Retinal pigment epithelial cell (primary cell): ENCODE data around the gene PRG2.

Experiments
- DNase-seq: peaks from one replicate; pipeline ENCODE4 v3.0.0-alpha.2; 2010; ENCODE audit warnings: low read depth
- H3K4me3 ChIP-seq: 2 replicates; pipeline ENCODE4 v1.5.1; 2011; ENCODE audit warnings: mild to moderate bottlenecking, low read length, control low read depth, moderate library complexity
- CTCF ChIP-seq: conservative IDR thresholded peaks from 2 replicates; pipeline ENCODE4 v1.5.1; 2011; ENCODE audit warnings: low read depth, low read length, control low read depth, inconsistent platforms

The PRG2 gene

GRCh38 chr11:57419146-57419545 lies 28.7 kb upstream of the PRG2 start:
- no peak for TF ChIP-seq CTCF
- no peak overlapping the region for H3K4me3 ChIP-seq
- no peak for DNase-seq

DNA sequence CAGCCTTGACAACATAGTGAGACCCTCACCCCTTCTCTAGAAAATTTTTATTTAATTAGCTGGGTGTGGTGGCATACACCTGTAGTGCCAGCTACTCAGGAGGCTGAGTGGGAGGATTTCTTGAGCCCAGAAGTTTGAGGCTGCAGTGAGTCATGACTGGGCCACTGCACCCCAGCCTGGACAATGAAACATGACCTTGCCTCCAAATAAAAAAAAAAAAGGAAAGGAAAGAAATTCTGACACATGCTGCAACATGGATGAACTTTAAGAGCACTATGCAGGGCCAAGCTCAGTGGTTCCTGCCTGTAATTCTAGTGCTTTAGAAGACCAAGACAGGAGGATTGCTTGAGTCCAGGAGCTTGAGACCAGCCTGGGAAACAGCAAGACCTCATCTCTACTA lies 27.7 kb upstream of the PRG2 start:
- no peak for TF ChIP-seq CTCF
- H3K4me3 ChIP-seq, result no peak overlapping the region
- no peak for DNase-seq

DNA sequence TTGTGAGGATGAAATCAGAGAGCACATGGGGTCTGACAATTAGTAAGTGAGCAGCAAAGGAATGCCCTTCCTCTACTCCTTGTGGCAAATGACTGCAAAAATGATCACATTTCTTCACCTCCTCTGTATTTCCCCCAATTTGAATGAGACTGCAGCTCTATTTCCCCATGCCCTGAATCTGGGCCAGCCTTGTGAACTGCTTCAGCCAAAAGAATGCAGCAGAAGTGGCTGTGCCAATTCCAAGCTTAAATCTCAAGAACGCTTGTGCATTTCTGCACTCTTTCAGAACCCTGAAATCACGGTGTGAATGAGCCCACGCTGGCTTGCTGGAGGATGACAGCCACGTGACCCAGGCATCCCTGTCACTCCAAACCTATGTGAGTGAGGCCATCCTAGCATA lies 26.6 kb upstream of the PRG2 start:
- no peak overlapping the region for H3K4me3 ChIP-seq
- no peak for DNase-seq
- TF ChIP-seq CTCF, result no peak

DNA sequence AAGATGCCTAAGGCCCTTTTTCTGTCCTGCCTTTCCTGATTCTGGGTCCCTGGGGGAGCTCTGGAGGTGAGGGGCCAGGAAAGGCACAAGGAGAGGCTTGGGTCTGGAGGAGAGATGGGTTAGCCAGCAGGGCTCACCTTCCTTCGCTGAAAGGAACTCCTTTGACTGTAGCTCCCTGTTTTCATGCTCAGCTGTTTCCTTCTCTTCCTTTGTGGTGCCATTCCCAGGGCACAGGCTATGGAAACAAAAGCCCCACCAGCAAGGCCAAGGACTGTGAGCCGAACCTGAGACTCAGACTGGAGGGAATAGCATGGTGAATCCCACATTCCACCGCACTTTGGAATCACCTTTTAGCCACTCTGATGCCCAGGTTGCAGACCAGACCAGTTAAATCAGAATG lies 26.0 kb upstream of the PRG2 start:
- H3K4me3 ChIP-seq, result no peak overlapping the region
- TF ChIP-seq CTCF, result no peak
- DNase-seq, result no peak

GRCh38 chr11:57414612-57415212 lies 24.3 kb upstream of the PRG2 start:
- TF ChIP-seq CTCF, result no peak
- H3K4me3 ChIP-seq, result no peak overlapping the region
- no peak for DNase-seq

DNA sequence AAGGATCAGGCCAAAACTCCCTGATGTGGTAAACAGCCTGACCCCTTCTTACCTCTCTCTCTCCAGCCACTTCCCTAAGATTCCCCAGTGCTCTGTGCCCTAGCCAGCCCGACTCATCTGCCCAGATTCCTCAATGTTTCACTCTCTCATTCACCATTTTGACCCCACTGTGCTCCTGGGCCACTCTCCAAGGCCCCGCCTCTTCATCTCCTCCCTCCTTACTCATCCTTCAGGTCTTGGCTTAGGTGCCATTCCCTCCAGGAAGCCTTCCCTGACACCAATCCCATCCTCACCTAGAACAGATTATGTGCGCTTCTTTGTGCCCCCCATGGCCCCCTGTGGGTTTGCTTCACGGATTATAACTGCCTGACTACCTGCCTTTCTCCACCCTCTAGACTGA lies 23.2 kb upstream of the PRG2 start:
- DNase-seq, result no peak
- H3K4me3 ChIP-seq, result no peak overlapping the region
- no peak for TF ChIP-seq CTCF

DNA sequence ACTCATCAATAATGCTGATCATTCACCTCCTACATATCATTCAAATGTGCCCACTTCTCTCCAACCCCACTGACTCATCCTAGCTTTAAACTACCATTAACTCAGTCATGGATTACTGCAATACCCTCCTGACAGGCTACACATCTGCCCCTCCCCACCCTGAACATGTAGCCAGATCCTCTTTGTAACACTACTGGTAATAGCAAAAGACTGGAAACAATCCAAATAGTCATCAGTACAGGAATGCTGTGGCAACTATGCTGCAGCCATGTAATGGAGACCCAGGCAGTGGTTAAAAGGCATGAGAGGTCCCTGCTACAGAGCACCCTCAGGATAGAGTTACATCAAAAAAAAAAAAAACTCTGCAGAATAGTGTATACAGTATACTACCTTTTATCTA lies 19.8 kb upstream of the PRG2 start:
- DNase-seq, result no peak
- H3K4me3 ChIP-seq, result no peak overlapping the region

More for the DNA sequence above, 19.8 kb upstream of the PRG2 start:
- no peak for TF ChIP-seq CTCF
